HG02588 (cell line): ENCODE results near the gene MAGEA3.
"Not testable (repeated sequence)": the region's sequence is repeated elsewhere in the genome, so short reads cannot be mapped to it uniquely, and the experiment has no call there.

Experiments used
- ATAC-seq: cut with Tn5 transposase; IDR thresholded peaks from one replicate; pipeline ENCODE4 v1.9.1; 2021; ENCODE audit warnings: mild to moderate bottlenecking, moderate library complexity; ENCODE audit not compliant: unreplicated experiment

The MAGEA3 gene

GRCh38 chrX:152697952-152698931 lies at the start of gene MAGEA3:
Gene MAGEA3, plus strand, starts transcription at chrX:152698794. Its CDS starts 2,039 bp downstream, at chrX:152700833.
- not testable (repeated sequence) for ATAC-seq

- no peak for ATAC-seq
These were observed 46.5 kb upstream of the MAGEA3 start for GRCh38 chrX:152652060-152652459.

- no peak for ATAC-seq
These were observed 46.1 kb upstream of the MAGEA3 start for GRCh38 chrX:152652467-152652866.

GRCh38 chrX:152656087-152656486 lies 42.5 kb upstream of the MAGEA3 start:
- ATAC-seq, result no peak

- ATAC-seq, result no peak
These were observed 41.7 kb upstream of the MAGEA3 start for GRCh38 chrX:152656890-152657289.

GRCh38 chrX:152658302-152658701 lies 40.3 kb upstream of the MAGEA3 start:
- ATAC-seq, result no peak

- no peak for ATAC-seq
These were observed 35.5 kb upstream of the MAGEA3 start for GRCh38 chrX:152663086-152663485.

- no peak for ATAC-seq
These were observed 24.5 kb upstream of the MAGEA3 start for GRCh38 chrX:152674135-152674534.

- not testable (repeated sequence) for ATAC-seq
These were observed 23.9 kb upstream of the MAGEA3 start for GRCh38 chrX:152674652-152675051.

GRCh38 chrX:152681012-152681411 lies 17.6 kb upstream of the MAGEA3 start:
- peak; percentile 60 for ATAC-seq

GRCh38 chrX:152700390-152700789 lies 1.8 kb downstream of the MAGEA3 start:
- ATAC-seq, result not testable (repeated sequence)

GRCh38 chrX:152706500-152706899 lies 7.9 kb downstream of the MAGEA3 start:
- ATAC-seq, result not testable (repeated sequence)

GRCh38 chrX:152709173-152709572 lies 10.6 kb downstream of the MAGEA3 start, which contains the start of gene CSAG2:
Gene CSAG2, minus strand, starts transcription at chrX:152709273. Its CDS starts 161 bp downstream, at chrX:152709112.
- not testable (repeated sequence) for ATAC-seq

- not testable (repeated sequence) for ATAC-seq
These were observed 14.6 kb downstream of the MAGEA3 start for GRCh38 chrX:152713195-152713594.

- ATAC-seq, result not testable (repeated sequence)
These were observed 15.5 kb downstream of the MAGEA3 start, which contains the start of gene MAGEA2B for GRCh38 chrX:152713815-152714787. Gene MAGEA2B, plus strand, starts transcription at chrX:152714628. Its CDS starts 2,479 bp downstream, at chrX:152717107.

GRCh38 chrX:152725409-152725808 lies 26.8 kb downstream of the MAGEA3 start:
- no peak for ATAC-seq

- no peak for ATAC-seq
These were observed 34.8 kb downstream of the MAGEA3 start, which contains the start of the genes CSAG1 and MAGEA12 for GRCh38 chrX:152733261-152733975. Gene CSAG1, minus strand, starts transcription at chrX:152733721. Its CDS starts 1,261 bp downstream, at chrX:152732460. Gene MAGEA12, plus strand, starts transcription at chrX:152733757. Its CDS starts 2,405 bp downstream, at chrX:152736162.

- ATAC-seq, result not testable (repeated sequence)
These were observed 35.7 kb downstream of the MAGEA3 start for GRCh38 chrX:152734143-152734858.

GRCh38 chrX:152735101-152735500 lies 36.5 kb downstream of the MAGEA3 start:
- no peak for ATAC-seq
